Smooth muscle cell (in vitro differentiated cells): Measurements from ENCODE around the gene NBAS. TPM values are rescaled to one million over a fixed set of nuclear protein-coding genes. Genes with fewer than 3 reads are reported as not detected.

Experiments used
- DNase-seq: peaks from one replicate; lab custom pipeline; 2025; ENCODE audit not compliant: unreplicated experiment; lab: John Stamatoyannopoulos, UW
- H2AFZ ChIP-seq: fragments of 200-600 bp; sonication (generic); 2 replicates; pipeline ENCODE4 v1.6.0; 2016; ENCODE audit warnings: antibody characterized with exemption, low read depth, mild to moderate bottlenecking
- H3F3A ChIP-seq: fragments of 200-600 bp; sonication (generic); 2 replicates; pipeline ENCODE4 v1.6.0; 2017; ENCODE audit warnings: antibody characterized with exemption, low read depth
- H3K27ac ChIP-seq: fragments of 200-600 bp; sonication (generic); 2 replicates; pipeline ENCODE4 v1.5.1; 2016; ENCODE audit warnings: low read depth, mild to moderate bottlenecking
- H3K27me3 ChIP-seq: fragments of 200-600 bp; sonication (generic); 2 replicates; pipeline ENCODE4 v1.6.1; 2016; ENCODE audit warnings: low read depth, mild to moderate bottlenecking
- H3K36me3 ChIP-seq: fragments of 200-600 bp; sonication (generic); 2 replicates; pipeline ENCODE4 v1.5.1; 2016; ENCODE audit warnings: low read depth
- H3K4me1 ChIP-seq: fragments of 200-600 bp; sonication (generic); 2 replicates; pipeline ENCODE4 v1.5.1; 2016; ENCODE audit warnings: low read depth
- H3K4me2 ChIP-seq: fragments of 200-600 bp; sonication (generic); 2 replicates; pipeline ENCODE4 v1.6.0; 2016; ENCODE audit warnings: mild to moderate bottlenecking
- H3K4me3 ChIP-seq: fragments of 200-600 bp; sonication (generic); 2 replicates; pipeline ENCODE4 v1.5.1; 2016; ENCODE audit warnings: mild to moderate bottlenecking
- H3K79me2 ChIP-seq: fragments of 200-600 bp; sonication (generic); 2 replicates; pipeline ENCODE4 v1.6.0; 2016; ENCODE audit warnings: low read depth, mild to moderate bottlenecking
- H3K9ac ChIP-seq: fragments of 200-600 bp; sonication (generic); 2 replicates; pipeline ENCODE4 v1.6.0; 2016; ENCODE audit warnings: low read depth
- H3K9me3 ChIP-seq: fragments of 200-600 bp; sonication (generic); replicated peaks from 2 replicates; pipeline ENCODE4 v1.5.1; 2016; ENCODE audit warnings: low read depth
- H4K20me1 ChIP-seq: fragments of 200-600 bp; sonication (generic); 2 replicates; pipeline ENCODE4 v1.6.0; 2016; ENCODE audit warnings: low read depth
- WGBS: methylation state at CpG from one replicate; pipeline ENCODE4 v1.1.7; 2016; ENCODE audit warnings: low lambda C conversion rate; 5-methylcytosine and 5-hydroxymethylcytosine counted together
- polyA plus RNA-seq: library from polyadenylated mRNA; unstranded; fragments of >200 nt; fragmentation: Nextera tagmentation; extraction: Ambion mirVana; gene quantifications from 2 replicates; pipeline ENCODE4 v1.2.1, GENCODE V29; 2016
- total RNA-seq: library from RNA; depleted of rRNA; stranded (reverse); fragments of >200 nt; gene quantifications from 2 replicates; pipeline ENCODE4 v1.2.3, GENCODE V29; 2014
- TF ChIP-seq, protein P1 (sequence below): fragments of 200-600 bp; sonication (generic); IDR thresholded peaks from 2 replicates; pipeline ENCODE4 v1.5.1; 2017; ENCODE audit warnings: borderline replicate concordance, mild to moderate bottlenecking, antibody characterized with exemption; ENCODE audit not compliant: insufficient read depth, poor library complexity, severe bottlenecking

The NBAS gene
- total and polyA plus RNA-seq, 2 experiments from 2014 or later = 31.2 to 51.1 TPM

DNA sequence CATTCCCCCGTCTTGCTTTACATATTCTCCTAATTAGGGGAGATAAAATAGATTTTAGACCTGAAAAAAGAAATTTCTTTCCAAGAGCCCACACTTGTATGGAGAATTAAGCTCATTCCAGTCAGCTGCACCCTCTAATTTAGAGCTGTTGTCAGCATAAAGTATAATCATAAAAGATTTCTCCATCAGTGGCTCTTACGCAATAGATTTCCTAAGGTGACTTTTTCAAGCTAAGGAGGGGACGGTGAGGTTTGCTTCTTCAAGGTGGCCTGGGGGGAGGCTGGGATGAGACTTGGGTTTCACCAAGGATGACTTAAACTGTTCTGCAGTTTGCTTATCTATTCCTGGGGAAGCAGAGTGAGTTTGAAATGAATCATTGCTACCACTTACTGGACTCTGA is 426.2 kb downstream of the NBAS start:
- DNase-seq = no peak
- no peak overlapping the region for H3K4me3 ChIP-seq
- WGBS = 77% methylated on average over 3 of the region's 3 CpGs

DNA sequence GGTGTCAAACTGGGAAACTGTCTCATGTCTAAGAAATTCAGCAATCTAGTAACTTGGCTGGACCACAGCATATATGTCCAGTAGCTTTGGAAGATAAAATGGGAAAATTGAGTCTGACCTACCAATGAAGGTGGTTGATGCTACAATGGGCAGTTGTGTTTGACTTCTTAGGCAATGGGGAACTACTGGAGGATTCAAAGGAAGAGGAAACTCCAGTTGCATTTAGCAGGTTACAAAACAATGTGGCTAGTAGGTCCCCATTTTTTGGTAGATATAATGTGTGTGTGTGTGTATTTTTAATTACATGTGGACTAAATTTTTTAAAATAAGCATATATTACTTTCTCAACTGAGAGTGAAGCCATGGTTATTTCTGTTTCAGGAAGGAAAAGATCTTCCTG is 427.7 kb downstream of the NBAS start:
- TF ChIP-seq, protein P1, sequence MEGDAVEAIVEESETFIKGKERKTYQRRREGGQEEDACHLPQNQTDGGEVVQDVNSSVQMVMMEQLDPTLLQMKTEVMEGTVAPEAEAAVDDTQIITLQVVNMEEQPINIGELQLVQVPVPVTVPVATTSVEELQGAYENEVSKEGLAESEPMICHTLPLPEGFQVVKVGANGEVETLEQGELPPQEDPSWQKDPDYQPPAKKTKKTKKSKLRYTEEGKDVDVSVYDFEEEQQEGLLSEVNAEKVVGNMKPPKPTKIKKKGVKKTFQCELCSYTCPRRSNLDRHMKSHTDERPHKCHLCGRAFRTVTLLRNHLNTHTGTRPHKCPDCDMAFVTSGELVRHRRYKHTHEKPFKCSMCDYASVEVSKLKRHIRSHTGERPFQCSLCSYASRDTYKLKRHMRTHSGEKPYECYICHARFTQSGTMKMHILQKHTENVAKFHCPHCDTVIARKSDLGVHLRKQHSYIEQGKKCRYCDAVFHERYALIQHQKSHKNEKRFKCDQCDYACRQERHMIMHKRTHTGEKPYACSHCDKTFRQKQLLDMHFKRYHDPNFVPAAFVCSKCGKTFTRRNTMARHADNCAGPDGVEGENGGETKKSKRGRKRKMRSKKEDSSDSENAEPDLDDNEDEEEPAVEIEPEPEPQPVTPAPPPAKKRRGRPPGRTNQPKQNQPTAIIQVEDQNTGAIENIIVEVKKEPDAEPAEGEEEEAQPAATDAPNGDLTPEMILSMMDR = no peak
- H3K4me2 ChIP-seq = no peak overlapping the region
- DNase-seq = no peak

More for the DNA sequence above, 426.2 kb downstream of the NBAS start:
- Histone ChIP-seq H3K27me3 (no peaks in the 10 kb centered on the region), H3F3A (no peaks in the 10 kb centered on the region), H3K9ac (no peak overlapping the region), H3K36me3 (no peaks in the 10 kb centered on the region), H3K27ac (no peak overlapping the region), H3K79me2 (no peaks in the 10 kb centered on the region), H3K9me3 (no peaks in the 10 kb centered on the region), H4K20me1 (no peaks in the 10 kb centered on the region), H3K4me2 (no peak overlapping the region), H3K4me1 (no peaks in the 10 kb centered on the region), H2AFZ (no peak overlapping the region)
- TF ChIP-seq, protein P1 = no peak

DNA sequence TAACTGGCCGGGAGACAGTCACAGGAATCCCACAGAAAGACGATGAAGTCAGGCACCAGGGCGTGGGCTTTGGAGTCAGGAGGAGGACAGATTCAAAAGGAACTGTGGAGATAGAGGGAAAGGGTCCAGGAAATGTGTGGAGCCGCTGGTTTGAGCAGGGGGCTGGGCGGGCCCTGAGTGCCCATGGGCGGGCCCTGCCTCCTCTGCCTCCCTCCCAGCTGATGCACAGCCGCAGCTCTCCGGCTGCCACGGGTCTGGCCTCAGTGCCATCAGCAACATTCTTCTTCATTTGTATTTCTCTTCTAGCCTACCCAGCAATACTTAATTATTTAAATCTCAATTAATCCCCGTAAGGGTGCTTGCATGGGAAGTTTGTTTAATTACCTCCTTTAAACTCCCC is 432.3 kb downstream of the NBAS start:
- Histone ChIP-seq H3K27me3 (no peaks in the 10 kb centered on the region), H3K27ac (no peak overlapping the region), H3K36me3 (no peaks in the 10 kb centered on the region), H3F3A (no peaks in the 10 kb centered on the region), H3K9ac (no peak overlapping the region), H3K9me3 (no peaks in the 10 kb centered on the region), H3K79me2 (no peaks in the 10 kb centered on the region), H3K4me1 (no peaks in the 10 kb centered on the region), H4K20me1 (no peaks in the 10 kb centered on the region), H2AFZ (no peak overlapping the region), H3K4me2 (no peak overlapping the region), H3K4me3 (no peak overlapping the region)
- WGBS = 88% methylated on average over 8 of the region's 10 CpGs
- TF ChIP-seq, protein P1 = no peak
- DNase-seq = no peak

More for the DNA sequence above, 427.7 kb downstream of the NBAS start:
- H3K27ac ChIP-seq = no peak overlapping the region
- no peak overlapping the region for H3K4me3 ChIP-seq
- no peaks in the 10 kb centered on the region for H3K9me3 ChIP-seq
- H3K9ac ChIP-seq = no peak overlapping the region
- H3K36me3 ChIP-seq = no peaks in the 10 kb centered on the region
- H3K27me3 ChIP-seq = no peaks in the 10 kb centered on the region
- H3K79me2 ChIP-seq = no peaks in the 10 kb centered on the region
- no peaks in the 10 kb centered on the region for H4K20me1 ChIP-seq
- no peaks in the 10 kb centered on the region for H3K4me1 ChIP-seq
- H2AFZ ChIP-seq = no peak overlapping the region
- H3F3A ChIP-seq = no peaks in the 10 kb centered on the region

DNA sequence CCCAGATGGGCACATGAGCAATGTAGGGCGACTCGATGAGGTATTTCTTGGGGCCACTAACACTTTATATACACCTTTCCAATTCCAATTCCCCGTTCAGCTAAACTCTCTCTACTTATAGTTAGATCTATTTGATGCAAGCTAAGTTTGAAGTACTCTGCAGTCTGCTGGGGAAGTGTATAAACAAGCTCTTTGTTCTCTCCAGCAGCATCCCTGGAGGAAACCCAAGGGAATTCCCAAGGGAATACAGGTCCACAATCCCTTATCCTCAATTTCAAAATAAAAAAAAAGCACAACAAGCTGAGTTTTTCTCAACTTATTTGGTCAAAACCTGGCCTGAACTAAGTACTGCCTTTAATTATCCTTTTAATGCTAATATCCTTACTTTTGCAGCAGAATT is 433.3 kb downstream of the NBAS start:
- H4K20me1 ChIP-seq = no peaks in the 10 kb centered on the region
- no peaks in the 10 kb centered on the region for H3K27me3 ChIP-seq
- no peak overlapping the region for H3K27ac ChIP-seq
- H3F3A ChIP-seq = no peaks in the 10 kb centered on the region
- TF ChIP-seq, protein P1 = no peak
- no peak overlapping the region for H3K4me3 ChIP-seq
- DNase-seq = no peak
- 93% methylated on average over 3 of the region's 3 CpGs for WGBS
- H3K4me1 ChIP-seq = no peaks in the 10 kb centered on the region
- no peak overlapping the region for H2AFZ ChIP-seq
- H3K4me2 ChIP-seq = no peak overlapping the region
- H3K36me3 ChIP-seq = no peaks in the 10 kb centered on the region
- no peaks in the 10 kb centered on the region for H3K9me3 ChIP-seq
- no peaks in the 10 kb centered on the region for H3K79me2 ChIP-seq
- H3K9ac ChIP-seq = no peak overlapping the region
